IMR-90 (cell line): ENCODE measurements around the gene DVL1.

Experiments
- FOS ChIP-seq: fragments of 150-350 bp; IDR thresholded peaks from 2 replicates; pipeline ENCODE4 v1.6.1; 2016; ENCODE audit warnings: low read depth, low read length
- MAZ ChIP-seq: IDR thresholded peaks from 2 replicates; pipeline ENCODE4 v1.6.1; 2012; ENCODE audit warnings: low read depth, mild to moderate bottlenecking, low read length, improper control_type of control experiment, moderate library complexity, borderline replicate concordance
- POLR2A ChIP-seq: IDR thresholded peaks from 2 replicates; pipeline ENCODE4 v1.6.1; 2012; ENCODE audit warnings: mild to moderate bottlenecking, low read depth, low read length
- RCOR1 ChIP-seq: IDR thresholded peaks from 2 replicates; pipeline ENCODE4 v1.6.1; 2012; ENCODE audit warnings: mild to moderate bottlenecking, low read length, improper control_type of control experiment; ENCODE audit not compliant: insufficient replicate concordance
- TF ChIP-seq, protein P1 (sequence below): conservative IDR thresholded peaks from 2 replicates; pipeline ENCODE4 v1.5.1; 2012; ENCODE audit warnings: mild to moderate bottlenecking, low read depth, low read length, improper control_type of control experiment

DNA sequence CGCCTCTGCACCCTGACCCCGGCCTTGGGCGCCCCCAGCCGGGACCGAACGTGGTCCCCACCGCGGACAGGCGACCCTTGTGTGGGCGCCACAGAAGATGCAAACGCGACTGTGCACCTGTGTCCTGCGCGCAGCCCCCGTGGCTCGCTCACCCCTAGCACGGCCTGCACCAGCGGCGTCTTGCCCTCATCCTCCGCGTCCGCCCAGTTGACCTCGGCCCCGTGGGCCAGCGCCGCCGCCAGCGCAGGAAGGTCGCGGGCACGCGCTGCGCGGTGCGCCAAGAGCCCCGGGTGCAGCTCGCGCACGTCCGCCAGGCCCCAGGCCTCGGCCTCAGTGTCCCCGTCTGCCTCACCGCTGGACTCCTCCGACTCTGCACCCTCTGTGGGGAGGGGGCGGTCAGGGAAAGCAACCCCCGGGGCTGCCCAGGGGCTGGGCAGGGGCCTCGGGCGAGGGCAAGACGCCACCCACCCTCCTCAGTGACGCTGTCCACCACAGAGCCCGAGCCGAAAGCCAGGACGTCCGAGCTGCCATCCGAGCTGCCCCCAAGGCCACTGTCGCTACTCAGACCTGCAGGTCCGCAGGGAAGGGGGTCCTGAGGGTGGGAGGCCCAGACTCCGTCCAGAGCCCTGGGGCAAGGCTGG lies 54.8 kb downstream of the DVL1 start:
- TF ChIP-seq POLR2A (no peak), RCOR1 (no peak), MAZ (no peak), FOS (no peak)
- TF ChIP-seq, protein P1, sequence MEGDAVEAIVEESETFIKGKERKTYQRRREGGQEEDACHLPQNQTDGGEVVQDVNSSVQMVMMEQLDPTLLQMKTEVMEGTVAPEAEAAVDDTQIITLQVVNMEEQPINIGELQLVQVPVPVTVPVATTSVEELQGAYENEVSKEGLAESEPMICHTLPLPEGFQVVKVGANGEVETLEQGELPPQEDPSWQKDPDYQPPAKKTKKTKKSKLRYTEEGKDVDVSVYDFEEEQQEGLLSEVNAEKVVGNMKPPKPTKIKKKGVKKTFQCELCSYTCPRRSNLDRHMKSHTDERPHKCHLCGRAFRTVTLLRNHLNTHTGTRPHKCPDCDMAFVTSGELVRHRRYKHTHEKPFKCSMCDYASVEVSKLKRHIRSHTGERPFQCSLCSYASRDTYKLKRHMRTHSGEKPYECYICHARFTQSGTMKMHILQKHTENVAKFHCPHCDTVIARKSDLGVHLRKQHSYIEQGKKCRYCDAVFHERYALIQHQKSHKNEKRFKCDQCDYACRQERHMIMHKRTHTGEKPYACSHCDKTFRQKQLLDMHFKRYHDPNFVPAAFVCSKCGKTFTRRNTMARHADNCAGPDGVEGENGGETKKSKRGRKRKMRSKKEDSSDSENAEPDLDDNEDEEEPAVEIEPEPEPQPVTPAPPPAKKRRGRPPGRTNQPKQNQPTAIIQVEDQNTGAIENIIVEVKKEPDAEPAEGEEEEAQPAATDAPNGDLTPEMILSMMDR, result no peak
